Brain microvascular endothelial cell (primary cell): Measurements from ENCODE around the gene EIF3F.

ENCODE experiments used
- DNase-seq: peaks from one replicate; pipeline ENCODE4 v3.0.0-alpha.2; 2020
- H3K27ac ChIP-seq: fragments of 250-450 bp; sonication (Bioruptor Pico); 2 replicates; pipeline ENCODE4 v1.5.1; 2020; ENCODE audit warnings: mild to moderate bottlenecking, moderate library complexity
- H3K27me3 ChIP-seq: fragments of 250-450 bp; sonication (Bioruptor Pico); replicated peaks from 2 replicates; pipeline ENCODE4 v1.5.1; 2020; ENCODE audit warnings: mild to moderate bottlenecking
- H3K36me3 ChIP-seq: fragments of 250-450 bp; sonication (Bioruptor Pico); replicated peaks from 2 replicates; pipeline ENCODE4 v1.5.1; 2020; ENCODE audit warnings: mild to moderate bottlenecking
- H3K4me3 ChIP-seq: 2 replicates; pipeline ENCODE4 v1.5.1; 2011; ENCODE audit warnings: low read depth, mild to moderate bottlenecking, control low read depth, low read length, moderate library complexity
- in situ Hi-C: cut with HindIII; loops from 2 replicates; pipeline ENCODE4 v1.10.0; 2017; ENCODE audit warnings: low sequenced_read_pairs, low pct_ligation_motif_present
- TF ChIP-seq, protein P1 (sequence below): IDR thresholded peaks from 2 replicates; pipeline ENCODE4 v1.5.1; 2011; ENCODE audit warnings: low read depth, mild to moderate bottlenecking, moderate library complexity, low read length, control low read depth, inconsistent platforms; ENCODE audit errors: missing control alignments

EIF3F gene

GRCh38 chr11:8031248-8032115 lies 44.3 kb downstream of the EIF3F start:
- in situ Hi-C loops: no loop called here
- TF ChIP-seq, protein P1, sequence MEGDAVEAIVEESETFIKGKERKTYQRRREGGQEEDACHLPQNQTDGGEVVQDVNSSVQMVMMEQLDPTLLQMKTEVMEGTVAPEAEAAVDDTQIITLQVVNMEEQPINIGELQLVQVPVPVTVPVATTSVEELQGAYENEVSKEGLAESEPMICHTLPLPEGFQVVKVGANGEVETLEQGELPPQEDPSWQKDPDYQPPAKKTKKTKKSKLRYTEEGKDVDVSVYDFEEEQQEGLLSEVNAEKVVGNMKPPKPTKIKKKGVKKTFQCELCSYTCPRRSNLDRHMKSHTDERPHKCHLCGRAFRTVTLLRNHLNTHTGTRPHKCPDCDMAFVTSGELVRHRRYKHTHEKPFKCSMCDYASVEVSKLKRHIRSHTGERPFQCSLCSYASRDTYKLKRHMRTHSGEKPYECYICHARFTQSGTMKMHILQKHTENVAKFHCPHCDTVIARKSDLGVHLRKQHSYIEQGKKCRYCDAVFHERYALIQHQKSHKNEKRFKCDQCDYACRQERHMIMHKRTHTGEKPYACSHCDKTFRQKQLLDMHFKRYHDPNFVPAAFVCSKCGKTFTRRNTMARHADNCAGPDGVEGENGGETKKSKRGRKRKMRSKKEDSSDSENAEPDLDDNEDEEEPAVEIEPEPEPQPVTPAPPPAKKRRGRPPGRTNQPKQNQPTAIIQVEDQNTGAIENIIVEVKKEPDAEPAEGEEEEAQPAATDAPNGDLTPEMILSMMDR: no peak
- Histone ChIP-seq H3K4me3 (no peak overlapping the region), H3K36me3 (no peaks in the 10 kb centered on the region), H3K27me3 (peaks cover 2% of the 10 kb centered on the region), H3K27ac (no peak overlapping the region)
- DNase-seq: no peak

DNA sequence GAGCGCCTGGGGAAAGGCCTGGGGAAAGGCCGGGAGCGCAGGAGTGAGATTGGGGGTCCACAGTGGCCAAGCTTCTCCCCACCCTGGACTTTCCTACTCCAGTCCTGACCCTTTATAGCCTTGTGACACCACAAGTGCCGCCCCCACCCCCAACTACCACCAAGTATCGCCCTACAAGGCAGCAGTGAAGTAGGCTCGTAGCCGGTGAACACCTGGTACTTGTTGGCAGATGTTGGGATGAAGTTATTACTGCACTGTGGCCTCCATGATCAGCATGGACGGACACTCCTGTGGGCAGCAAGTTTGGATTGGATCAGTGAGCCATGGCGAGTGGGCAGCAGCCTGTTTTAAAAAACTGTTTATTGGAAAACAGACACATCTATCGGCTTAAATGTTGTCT lies 45.0 kb downstream of the EIF3F start:
- no peak overlapping the region for H3K27ac ChIP-seq
- TF ChIP-seq, protein P1: no peak
- no peak for DNase-seq
- no peaks in the 10 kb centered on the region for H3K36me3 ChIP-seq
- no peak overlapping the region for H3K4me3 ChIP-seq
- in situ Hi-C loops: no loop called here
- peaks cover 3% of the 10 kb centered on the region for H3K27me3 ChIP-seq

- TF ChIP-seq, protein P1: no peak
- H3K27ac ChIP-seq: no peak overlapping the region
- no peak for DNase-seq
- in situ Hi-C loops: no loop called here
- H3K4me3 ChIP-seq: no peak overlapping the region
- H3K36me3 ChIP-seq: no peaks in the 10 kb centered on the region
- H3K27me3 ChIP-seq: peaks cover 3% of the 10 kb centered on the region
Measured at GRCh38 chr11:8032576-8033304, 45.6 kb downstream of the EIF3F start.

DNA sequence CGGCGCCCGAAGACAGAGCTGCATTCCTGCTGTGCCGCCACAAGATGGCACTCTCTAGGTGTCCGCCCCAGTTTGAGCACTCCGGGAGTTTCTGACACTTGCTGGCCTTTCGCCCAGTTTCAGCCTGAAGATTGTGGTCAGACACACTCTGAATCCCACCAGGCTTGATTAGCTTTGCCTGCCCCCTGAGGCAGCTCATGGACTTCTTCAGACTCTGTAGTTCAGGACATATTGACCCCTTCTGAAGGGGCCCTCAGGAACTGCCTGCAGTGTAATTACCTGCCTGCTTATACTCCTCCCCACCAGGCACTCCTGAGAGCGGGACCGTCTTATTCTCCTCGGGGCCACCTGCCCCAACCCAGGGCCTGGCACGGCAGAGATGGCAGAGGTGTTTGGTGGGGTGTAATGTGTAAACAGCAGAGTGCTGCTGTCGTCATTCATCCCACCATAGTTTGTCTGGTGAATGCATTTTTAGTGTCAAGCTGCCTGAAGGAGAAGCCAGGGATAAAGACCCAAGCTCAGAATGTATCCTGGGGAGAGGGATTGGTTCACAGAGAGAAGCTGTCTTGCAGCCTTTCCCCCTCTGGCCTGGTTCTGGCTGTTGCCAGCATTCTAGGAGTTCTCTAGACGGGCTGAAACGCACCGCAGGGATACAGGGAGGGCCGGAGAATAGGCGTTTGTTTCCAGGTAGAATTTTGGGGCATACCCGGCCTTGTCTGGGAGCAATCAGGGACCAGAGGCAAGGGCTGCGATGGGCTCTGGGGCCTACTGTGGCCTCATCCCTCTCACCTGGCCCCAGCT lies 46.4 kb downstream of the EIF3F start:
- H3K4me3 ChIP-seq: no peak overlapping the region
- TF ChIP-seq, protein P1: peak; percentile 94
- no peak overlapping the region for H3K27ac ChIP-seq
- peaks cover 3% of the 10 kb centered on the region for H3K27me3 ChIP-seq
- no peaks in the 10 kb centered on the region for H3K36me3 ChIP-seq
- in situ Hi-C loops: no loop called here
- peak; percentile 69 for DNase-seq

GRCh38 chr11:8034106-8034585 lies 47.0 kb downstream of the EIF3F start:
- TF ChIP-seq, protein P1: no peak
- peaks cover 3% of the 10 kb centered on the region for H3K27me3 ChIP-seq
- H3K27ac ChIP-seq: no peak overlapping the region
- in situ Hi-C loops: no loop called here
- H3K36me3 ChIP-seq: no peaks in the 10 kb centered on the region
- no peak for DNase-seq
- H3K4me3 ChIP-seq: no peak overlapping the region
